SK-N-SH treated with all-trans-retinoic acid at 6 μM for 48 hours (cell line): ENCODE data around the gene C1orf159.
A peak's percentile ranks its signal among the peaks of the same experiment; 100 is the strongest.

Experiments used
- ATAC-seq: fragments of 200-7000 bp; cut with Tn5 transposase; 3 replicates; pipeline ENCODE4 v1.9.1; 2020; ENCODE audit warnings: mild to moderate bottlenecking, moderate library complexity
- ARNTL ChIP-seq: fragments of 450-650 bp; formaldehyde crosslinking; IDR thresholded peaks from 2 replicates; pipeline ENCODE4 v1.5.0; 2020; ENCODE audit warnings: low read depth, mild to moderate bottlenecking, moderate library complexity, borderline replicate concordance
- BACH2 ChIP-seq: fragments of 250-450 bp; sonication (Bioruptor Pico); IDR thresholded peaks from 2 replicates; pipeline ENCODE4 v1.9.0; 2021; ENCODE audit warnings: mild to moderate bottlenecking, borderline replicate concordance
- CSDC2 ChIP-seq: fragments of 250-450 bp; sonication (Bioruptor Pico); IDR thresholded peaks from 2 replicates; pipeline ENCODE4 v1.5.0; 2020; ENCODE audit warnings: mild to moderate bottlenecking, moderate library complexity
- ESRRG ChIP-seq: fragments of 250-450 bp; sonication (Bioruptor Pico); IDR thresholded peaks from 2 replicates; pipeline ENCODE4 v1.6.1; 2021; ENCODE audit warnings: mild to moderate bottlenecking
- GLIS3 ChIP-seq: fragments of 250-450 bp; sonication (Bioruptor Pico); IDR thresholded peaks from 2 replicates; pipeline ENCODE4 v1.5.0; 2020; ENCODE audit warnings: mild to moderate bottlenecking, moderate library complexity
- OSR1 ChIP-seq: fragments of 250-450 bp; sonication (Bioruptor Pico); IDR thresholded peaks from 2 replicates; pipeline ENCODE4 v1.8.0; 2022; ENCODE audit warnings: moderate library complexity, mild to moderate bottlenecking, inconsistent platforms
- PPARA ChIP-seq: fragments of 250-450 bp; sonication (Bioruptor Pico); IDR thresholded peaks from 2 replicates; pipeline ENCODE4 v1.5.0; 2020; ENCODE audit warnings: mild to moderate bottlenecking, borderline replicate concordance
- RARB ChIP-seq: fragments of 250-450 bp; sonication (Bioruptor Pico); IDR thresholded peaks from 2 replicates; pipeline ENCODE4 v1.8.0; 2021; ENCODE audit warnings: mild to moderate bottlenecking, moderate library complexity
- SNAI2 ChIP-seq: fragments of 250-450 bp; sonication (Bioruptor Pico); IDR thresholded peaks from 2 replicates; pipeline ENCODE4 v1.5.0; 2020; ENCODE audit warnings: mild to moderate bottlenecking, moderate library complexity
- TCF4 ChIP-seq: fragments of 250-450 bp; sonication (Bioruptor Pico); IDR thresholded peaks from 2 replicates; pipeline ENCODE4 v1.8.0; 2021; ENCODE audit warnings: mild to moderate bottlenecking, moderate library complexity, borderline replicate concordance
- TOX ChIP-seq: fragments of 250-450 bp; sonication (Bioruptor Pico); IDR thresholded peaks from 2 replicates; pipeline ENCODE4 v1.8.0; 2021; ENCODE audit warnings: mild to moderate bottlenecking, moderate library complexity, borderline replicate concordance
- ZFP3 ChIP-seq: fragments of 250-450 bp; sonication (Bioruptor Pico); IDR thresholded peaks from 2 replicates; pipeline ENCODE4 v1.5.0; 2020; ENCODE audit warnings: mild to moderate bottlenecking, moderate library complexity
- ZNF565 ChIP-seq: fragments of 450-650 bp; formaldehyde crosslinking; conservative IDR thresholded peaks from 2 replicates; pipeline ENCODE4 v1.5.0; 2020; ENCODE audit warnings: low read depth, mild to moderate bottlenecking, moderate library complexity
- ZNF70 ChIP-seq: fragments of 450-650 bp; formaldehyde crosslinking; IDR thresholded peaks from 2 replicates; pipeline ENCODE4 v1.5.0; 2020; ENCODE audit warnings: mild to moderate bottlenecking, moderate library complexity
- ZNF8 ChIP-seq: fragments of 450-650 bp; formaldehyde crosslinking; IDR thresholded peaks from 2 replicates; pipeline ENCODE4 v1.5.0; 2020; ENCODE audit warnings: mild to moderate bottlenecking, moderate library complexity
- TF ChIP-seq, protein P1 (sequence below): fragments of 250-450 bp; sonication (Bioruptor Pico); IDR thresholded peaks from 2 replicates; pipeline ENCODE4 v1.8.0; 2020; ENCODE audit warnings: mild to moderate bottlenecking, moderate library complexity, borderline replicate concordance
- TF ChIP-seq, protein P2 (sequence below): fragments of 250-450 bp; sonication (Bioruptor Pico); IDR thresholded peaks from 2 replicates; pipeline ENCODE4 v1.5.0; 2020; ENCODE audit warnings: mild to moderate bottlenecking, moderate library complexity
- TF ChIP-seq, protein P3 (sequence below): fragments of 250-450 bp; sonication (Bioruptor Pico); IDR thresholded peaks from 2 replicates; pipeline ENCODE4 v1.8.0; 2021; ENCODE audit warnings: low read depth, mild to moderate bottlenecking, moderate library complexity, borderline replicate concordance
- TF ChIP-seq, protein P4 (sequence below): fragments of 250-450 bp; sonication (Bioruptor Pico); IDR thresholded peaks from 2 replicates; pipeline ENCODE4 v1.5.1; 2021; ENCODE audit warnings: mild to moderate bottlenecking, moderate library complexity

Gene C1orf159

DNA sequence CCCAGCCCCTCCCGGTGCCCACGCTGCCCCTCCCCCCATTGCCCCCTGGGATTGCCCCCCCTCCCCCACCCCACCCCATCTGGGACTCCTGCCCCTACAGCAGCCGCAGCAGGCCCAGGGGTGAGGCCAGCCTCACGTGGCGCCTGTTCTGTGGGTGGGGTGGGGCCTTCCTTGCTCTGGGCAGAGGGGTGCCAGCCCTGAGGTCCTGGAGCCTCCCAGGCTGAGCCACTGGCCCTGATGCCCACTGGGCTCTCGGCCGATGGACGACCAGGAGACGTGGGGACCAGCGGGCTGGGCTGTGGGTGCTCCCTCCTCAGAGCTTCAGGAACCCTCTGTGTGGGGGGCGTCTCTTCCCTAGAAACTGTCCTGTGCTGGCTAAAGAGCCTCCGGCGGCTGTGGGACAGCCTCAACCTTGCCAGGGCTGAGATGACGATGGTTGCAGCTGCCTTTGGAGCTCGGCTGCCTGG, 5.8 kb upstream of the C1orf159 start:
- peak; percentile 58 for ATAC-seq
- TF ChIP-seq ESRRG (CRISPR knock-in tag): no peak
- TF ChIP-seq, all 23 proteins: peak for 0

DNA sequence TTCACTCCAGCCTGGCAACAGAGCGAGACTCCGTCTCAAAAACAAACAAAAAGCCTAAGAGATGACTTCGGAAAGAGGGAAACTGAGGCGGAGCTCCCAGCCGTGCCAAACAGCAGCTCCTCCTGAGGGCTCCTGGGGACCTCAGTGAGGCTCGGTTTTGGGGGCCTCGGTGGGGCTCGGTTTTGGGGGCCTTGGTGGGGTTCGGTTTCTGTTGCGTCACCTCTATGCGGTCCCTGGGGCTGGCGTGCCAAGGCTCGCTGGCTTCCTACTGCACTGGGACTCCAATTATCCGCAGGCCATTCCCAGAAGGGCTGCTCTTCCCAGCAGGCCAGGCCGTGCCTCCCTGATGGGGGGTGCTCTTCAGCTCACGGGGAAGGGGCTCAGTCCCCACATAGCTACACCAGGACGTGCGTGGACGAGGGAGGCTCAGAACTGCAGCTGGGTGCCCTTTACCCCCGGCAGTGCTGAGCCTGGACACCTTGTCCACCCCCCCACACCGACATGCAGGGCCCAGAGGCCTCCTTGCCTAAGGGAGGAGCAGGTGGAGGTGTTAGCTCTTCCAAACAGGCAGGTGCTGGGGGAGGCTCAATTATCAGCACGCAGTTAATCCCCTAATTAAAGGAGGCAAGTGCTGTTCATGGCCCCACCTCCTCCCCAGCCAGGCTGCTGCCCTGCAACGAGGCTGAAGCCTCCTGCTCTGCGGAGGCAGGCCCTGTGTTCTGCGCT, 5.1 kb upstream of the C1orf159 start:
- no peak for ATAC-seq
- TF ChIP-seq OSR1 (CRISPR knock-in tag): no peak
- TF ChIP-seq ZNF8: no peak
- TF ChIP-seq, protein P1, sequence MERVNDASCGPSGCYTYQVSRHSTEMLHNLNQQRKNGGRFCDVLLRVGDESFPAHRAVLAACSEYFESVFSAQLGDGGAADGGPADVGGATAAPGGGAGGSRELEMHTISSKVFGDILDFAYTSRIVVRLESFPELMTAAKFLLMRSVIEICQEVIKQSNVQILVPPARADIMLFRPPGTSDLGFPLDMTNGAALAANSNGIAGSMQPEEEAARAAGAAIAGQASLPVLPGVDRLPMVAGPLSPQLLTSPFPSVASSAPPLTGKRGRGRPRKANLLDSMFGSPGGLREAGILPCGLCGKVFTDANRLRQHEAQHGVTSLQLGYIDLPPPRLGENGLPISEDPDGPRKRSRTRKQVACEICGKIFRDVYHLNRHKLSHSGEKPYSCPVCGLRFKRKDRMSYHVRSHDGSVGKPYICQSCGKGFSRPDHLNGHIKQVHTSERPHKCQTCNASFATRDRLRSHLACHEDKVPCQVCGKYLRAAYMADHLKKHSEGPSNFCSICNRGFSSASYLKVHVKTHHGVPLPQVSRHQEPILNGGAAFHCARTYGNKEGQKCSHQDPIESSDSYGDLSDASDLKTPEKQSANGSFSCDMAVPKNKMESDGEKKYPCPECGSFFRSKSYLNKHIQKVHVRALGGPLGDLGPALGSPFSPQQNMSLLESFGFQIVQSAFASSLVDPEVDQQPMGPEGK: no peak
- TF ChIP-seq, protein P2, sequence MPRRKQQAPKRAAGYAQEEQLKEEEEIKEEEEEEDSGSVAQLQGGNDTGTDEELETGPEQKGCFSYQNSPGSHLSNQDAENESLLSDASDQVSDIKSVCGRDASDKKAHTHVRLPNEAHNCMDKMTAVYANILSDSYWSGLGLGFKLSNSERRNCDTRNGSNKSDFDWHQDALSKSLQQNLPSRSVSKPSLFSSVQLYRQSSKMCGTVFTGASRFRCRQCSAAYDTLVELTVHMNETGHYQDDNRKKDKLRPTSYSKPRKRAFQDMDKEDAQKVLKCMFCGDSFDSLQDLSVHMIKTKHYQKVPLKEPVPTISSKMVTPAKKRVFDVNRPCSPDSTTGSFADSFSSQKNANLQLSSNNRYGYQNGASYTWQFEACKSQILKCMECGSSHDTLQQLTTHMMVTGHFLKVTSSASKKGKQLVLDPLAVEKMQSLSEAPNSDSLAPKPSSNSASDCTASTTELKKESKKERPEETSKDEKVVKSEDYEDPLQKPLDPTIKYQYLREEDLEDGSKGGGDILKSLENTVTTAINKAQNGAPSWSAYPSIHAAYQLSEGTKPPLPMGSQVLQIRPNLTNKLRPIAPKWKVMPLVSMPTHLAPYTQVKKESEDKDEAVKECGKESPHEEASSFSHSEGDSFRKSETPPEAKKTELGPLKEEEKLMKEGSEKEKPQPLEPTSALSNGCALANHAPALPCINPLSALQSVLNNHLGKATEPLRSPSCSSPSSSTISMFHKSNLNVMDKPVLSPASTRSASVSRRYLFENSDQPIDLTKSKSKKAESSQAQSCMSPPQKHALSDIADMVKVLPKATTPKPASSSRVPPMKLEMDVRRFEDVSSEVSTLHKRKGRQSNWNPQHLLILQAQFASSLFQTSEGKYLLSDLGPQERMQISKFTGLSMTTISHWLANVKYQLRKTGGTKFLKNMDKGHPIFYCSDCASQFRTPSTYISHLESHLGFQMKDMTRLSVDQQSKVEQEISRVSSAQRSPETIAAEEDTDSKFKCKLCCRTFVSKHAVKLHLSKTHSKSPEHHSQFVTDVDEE: no peak
- no peak for TF ChIP-seq SNAI2 (CRISPR knock-in tag)
- TF ChIP-seq ARNTL (CRISPR knock-in tag): no peak
- no peak for TF ChIP-seq ZFP3 (CRISPR knock-in tag)
- no peak for TF ChIP-seq ZNF70 (CRISPR knock-in tag)
- no peak for TF ChIP-seq TCF4
- no peak for TF ChIP-seq PPARA (CRISPR knock-in tag)
- TF ChIP-seq TOX: no peak
- no peak for TF ChIP-seq GLIS3 (CRISPR knock-in tag)
- TF ChIP-seq, protein P3, sequence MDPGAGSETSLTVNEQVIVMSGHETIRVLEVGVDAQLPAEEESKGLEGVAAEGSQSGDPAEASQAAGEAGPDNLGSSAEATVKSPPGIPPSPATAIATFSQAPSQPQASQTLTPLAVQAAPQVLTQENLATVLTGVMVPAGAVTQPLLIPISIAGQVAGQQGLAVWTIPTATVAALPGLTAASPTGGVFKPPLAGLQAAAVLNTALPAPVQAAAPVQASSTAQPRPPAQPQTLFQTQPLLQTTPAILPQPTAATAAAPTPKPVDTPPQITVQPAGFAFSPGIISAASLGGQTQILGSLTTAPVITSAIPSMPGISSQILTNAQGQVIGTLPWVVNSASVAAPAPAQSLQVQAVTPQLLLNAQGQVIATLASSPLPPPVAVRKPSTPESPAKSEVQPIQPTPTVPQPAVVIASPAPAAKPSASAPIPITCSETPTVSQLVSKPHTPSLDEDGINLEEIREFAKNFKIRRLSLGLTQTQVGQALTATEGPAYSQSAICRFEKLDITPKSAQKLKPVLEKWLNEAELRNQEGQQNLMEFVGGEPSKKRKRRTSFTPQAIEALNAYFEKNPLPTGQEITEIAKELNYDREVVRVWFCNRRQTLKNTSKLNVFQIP (CRISPR knock-in tag): no peak
- TF ChIP-seq ZNF565 (CRISPR knock-in tag): no peak
- TF ChIP-seq CSDC2 (CRISPR knock-in tag): no peak
- TF ChIP-seq, protein P4, sequence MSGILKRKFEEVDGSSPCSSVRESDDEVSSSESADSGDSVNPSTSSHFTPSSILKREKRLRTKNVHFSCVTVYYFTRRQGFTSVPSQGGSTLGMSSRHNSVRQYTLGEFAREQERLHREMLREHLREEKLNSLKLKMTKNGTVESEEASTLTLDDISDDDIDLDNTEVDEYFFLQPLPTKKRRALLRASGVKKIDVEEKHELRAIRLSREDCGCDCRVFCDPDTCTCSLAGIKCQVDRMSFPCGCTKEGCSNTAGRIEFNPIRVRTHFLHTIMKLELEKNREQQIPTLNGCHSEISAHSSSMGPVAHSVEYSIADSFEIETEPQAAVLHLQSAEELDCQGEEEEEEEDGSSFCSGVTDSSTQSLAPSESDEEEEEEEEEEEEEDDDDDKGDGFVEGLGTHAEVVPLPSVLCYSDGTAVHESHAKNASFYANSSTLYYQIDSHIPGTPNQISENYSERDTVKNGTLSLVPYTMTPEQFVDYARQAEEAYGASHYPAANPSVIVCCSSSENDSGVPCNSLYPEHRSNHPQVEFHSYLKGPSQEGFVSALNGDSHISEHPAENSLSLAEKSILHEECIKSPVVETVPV (CRISPR knock-in tag): no peak
- TF ChIP-seq RARB (CRISPR knock-in tag): no peak
- TF ChIP-seq ESRRG (CRISPR knock-in tag): no peak

DNA sequence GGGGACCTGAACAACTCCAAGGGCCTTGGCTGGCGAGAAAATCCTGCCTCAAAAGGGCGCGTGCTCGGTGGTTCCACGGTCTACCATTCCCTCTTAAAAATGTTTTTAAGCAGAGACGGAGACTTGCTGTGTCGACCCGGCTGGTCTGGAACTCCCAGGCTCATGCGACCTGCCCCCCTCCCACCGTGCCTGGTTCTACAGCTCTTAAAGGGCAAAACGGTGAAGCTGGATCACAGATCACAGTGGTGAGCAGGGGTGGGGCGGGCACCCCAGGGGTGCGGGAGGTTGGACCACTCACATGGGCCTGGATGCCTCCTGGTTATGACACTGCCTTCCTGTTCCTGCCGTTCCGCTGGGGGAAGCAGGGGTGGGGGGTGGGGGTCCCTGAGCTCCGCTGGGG, 4.2 kb upstream of the C1orf159 start:
- ATAC-seq: no peak
- TF ChIP-seq ZFP3 (CRISPR knock-in tag): no peak
- TF ChIP-seq BACH2: no peak
- TF ChIP-seq, protein P3 (CRISPR knock-in tag): no peak
